A204.1 (cell line): ENCODE data around the gene TMEM59.
"Not testable (repeated sequence)": the region's sequence is repeated elsewhere in the genome, so short reads cannot be mapped to it uniquely, and the experiment has no call there.

Experiments used
- FAIRE-seq: peaks from 2 replicates; lab custom pipeline; 2012; peaks lifted over from hg19 to GRCh38; lab: Jason Lieb, UNC

The TMEM59 gene

GRCh38 chr1:54052431-54052933, 522 bp downstream of the TMEM59 start:
- FAIRE-seq, result no peak

GRCh38 chr1:54051933-54052430, 1.0 kb downstream of the TMEM59 start:
- FAIRE-seq, result no peak

DNA sequence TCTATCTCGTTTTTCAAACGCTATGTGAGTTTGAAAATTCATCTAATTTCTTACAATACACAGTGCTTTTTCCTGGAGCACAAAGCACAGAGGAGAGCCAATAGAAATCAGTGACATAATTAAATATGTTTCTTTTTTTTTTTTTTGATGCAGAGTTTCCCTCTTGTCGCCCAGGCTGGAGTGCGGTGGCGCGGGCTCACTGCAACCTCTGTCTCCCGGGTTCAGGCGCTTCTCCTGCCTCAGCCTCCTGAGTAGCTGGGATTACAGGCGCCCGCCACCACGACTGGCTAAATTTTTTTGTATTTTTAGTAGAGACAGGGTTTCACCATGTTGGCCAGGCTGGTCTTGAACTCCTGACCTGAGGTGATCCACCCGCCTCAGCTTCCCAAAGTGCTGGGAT, 2.6 kb downstream of the TMEM59 start:
- not testable (repeated sequence) for FAIRE-seq

DNA sequence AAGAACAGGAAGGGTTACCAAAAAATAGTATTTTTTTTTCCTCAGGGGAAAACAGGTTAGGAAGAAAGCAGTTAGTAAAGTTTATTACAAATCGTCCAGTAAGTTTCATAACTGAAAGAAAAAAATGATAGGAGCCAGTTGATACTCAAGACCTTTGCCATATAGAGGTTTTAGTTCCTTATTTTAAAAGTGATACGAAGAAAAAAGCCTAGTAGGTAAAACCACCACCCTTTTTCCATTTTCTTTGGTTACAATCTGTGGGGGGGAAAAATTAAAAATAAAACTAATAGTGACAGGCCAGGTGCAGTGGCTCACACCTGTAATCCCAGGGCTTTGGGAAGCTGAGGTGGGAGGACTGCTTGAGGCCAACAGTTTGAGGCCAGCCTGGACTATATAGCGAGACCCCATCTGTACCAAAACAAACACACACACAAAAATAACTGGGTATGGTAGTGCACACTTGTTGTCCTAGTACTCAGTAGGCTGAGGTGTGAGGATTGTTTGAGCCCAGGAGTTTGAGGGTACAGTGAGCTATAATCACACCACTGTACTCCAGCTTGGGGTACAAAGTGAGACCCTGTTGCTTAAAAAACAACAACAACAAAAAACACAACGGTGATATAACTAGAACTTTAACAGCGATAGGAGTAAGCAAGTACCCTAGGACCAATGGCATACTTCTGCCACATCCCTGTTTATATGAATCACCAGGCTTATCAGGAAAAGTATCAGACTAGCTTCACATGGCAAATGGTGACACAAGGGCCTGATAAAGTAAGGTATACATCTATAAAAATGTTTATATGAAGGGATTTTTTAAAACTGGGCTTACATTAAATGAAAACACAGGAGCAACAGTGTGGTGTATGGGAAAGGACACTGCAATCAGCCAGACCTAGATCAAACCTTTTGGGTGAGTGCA, 5.4 kb downstream of the TMEM59 start:
- no peak for FAIRE-seq

DNA sequence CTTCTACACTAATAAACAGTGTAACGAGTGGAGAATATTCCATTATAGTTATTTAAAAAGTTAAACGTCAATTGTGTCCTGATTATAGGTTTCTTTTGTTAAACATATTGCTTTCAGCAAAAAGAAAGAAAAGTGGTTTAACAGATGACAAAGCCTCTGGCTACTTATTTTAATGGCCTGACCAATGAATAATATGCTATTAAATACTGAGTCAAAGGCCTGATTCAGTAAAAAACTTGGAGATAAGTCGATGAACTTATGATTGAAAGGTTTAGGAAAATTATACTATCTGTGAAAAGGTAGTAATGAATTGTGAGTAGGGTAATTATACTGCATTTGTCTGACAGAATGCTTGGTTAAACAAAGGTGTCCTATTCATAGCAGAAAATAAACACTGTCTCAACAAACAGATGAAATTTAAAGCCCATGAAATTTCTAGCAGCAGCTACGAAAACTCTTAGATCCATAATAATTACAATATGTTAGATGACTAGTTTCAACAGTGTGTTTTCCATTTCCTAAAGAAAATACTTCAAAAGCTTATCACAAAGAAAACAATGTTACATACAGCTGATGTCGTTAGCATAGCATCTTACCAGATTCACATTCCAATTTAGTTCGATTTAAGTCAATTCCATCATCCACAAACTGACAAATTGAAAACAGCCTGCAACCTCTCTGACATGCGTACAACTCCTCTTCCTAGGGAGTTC, 6.2 kb downstream of the TMEM59 start:
- FAIRE-seq, result no peak

- no peak for FAIRE-seq
Observed at GRCh38 chr1:54045496-54045895, 7.5 kb downstream of the TMEM59 start.

DNA sequence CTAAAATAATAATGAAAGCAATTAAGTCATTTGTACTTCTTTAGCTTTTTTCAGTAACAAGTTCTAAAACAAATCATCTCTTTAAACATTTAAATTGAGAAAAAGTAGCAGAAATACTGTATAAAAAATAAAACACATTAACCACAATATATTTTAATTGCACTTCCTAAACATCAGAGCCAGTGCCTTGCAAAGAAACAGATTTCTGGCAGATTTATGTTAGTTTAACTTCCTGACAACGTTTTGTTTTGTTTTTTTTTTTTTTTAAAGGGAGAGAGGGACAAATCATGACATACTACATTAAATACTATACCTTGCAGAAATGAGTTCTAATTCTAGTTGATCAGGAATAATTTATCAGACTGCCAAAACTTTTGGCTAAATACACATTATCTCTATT, 11.2 kb downstream of the TMEM59 start:
- FAIRE-seq, result no peak

- FAIRE-seq, result no peak
Observed at GRCh38 chr1:54037476-54037875, 15.5 kb downstream of the TMEM59 start.

DNA sequence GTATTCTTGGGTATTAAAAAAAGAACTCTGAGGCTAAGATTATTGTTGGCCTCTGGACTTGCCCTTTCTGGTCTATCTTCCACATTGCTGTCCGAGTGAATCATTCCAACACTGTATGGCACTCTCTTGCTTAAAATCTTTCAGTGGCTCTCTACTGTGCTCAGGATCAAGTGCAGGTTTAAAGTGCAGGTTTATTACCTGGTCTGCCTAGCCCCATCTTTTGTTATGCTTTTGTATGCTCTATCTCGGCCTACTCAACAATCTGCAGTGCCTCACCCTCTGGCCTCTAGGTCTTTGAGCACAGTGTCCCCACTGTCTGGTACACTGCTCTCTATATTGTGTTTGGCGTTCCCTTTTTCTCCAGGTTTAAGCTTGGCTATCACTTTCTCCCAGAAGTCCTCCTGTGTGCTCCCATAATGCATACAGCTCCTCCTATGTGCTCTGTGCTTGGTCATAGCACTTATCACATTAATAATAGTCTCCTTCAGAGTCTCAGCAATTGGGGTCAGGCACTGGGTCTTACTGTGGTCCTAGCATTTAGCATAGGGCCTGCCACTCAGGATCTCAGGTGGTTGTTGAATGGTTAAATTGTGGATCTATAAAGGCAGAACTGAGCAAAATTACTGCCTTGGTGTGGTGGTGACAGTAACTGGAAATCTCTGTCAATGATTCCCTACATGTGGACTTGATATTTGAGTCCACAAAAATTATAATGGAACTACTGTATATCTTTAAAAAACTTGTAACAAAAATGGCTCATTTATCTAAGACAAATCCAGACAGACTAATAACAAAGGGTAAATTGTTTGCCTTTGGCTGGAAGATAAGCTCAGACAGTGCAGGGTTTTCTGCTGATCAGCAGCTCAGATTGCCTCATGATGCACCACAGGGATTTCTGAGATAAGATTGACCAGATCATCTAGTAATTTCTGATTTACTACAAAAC, 24.4 kb downstream of the TMEM59 start:
- no peak for FAIRE-seq

DNA sequence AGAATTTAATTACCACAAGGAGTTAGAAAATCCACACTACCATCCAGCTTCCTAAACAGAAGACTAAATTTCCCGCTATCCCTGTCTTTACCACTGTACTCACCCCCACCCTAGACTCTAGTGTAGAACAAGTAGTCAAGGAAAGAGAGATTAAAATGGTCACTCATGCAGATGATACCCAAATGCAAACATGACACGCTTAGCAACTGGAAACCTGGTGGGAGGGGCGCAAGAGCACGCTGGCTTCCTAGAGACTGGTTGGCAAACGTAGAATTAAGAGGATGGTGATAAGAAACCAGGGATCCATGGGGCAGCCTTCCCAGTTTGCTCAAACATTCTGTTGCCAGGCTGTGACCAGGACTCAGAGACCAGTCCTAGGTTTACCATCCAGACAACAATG, 25.2 kb downstream of the TMEM59 start:
- FAIRE-seq, result no peak

- not testable (repeated sequence) for FAIRE-seq
Observed at GRCh38 chr1:54024811-54025210, 28.2 kb downstream of the TMEM59 start.

- FAIRE-seq, result no peak
Observed at GRCh38 chr1:54024358-54024757, 28.6 kb downstream of the TMEM59 start.

- FAIRE-seq, result not testable (repeated sequence)
Observed at GRCh38 chr1:54019562-54020176, 33.3 kb downstream of the TMEM59 start.

GRCh38 chr1:54018635-54019034, 34.4 kb downstream of the TMEM59 start:
- no peak for FAIRE-seq

- FAIRE-seq, result no peak
Observed at GRCh38 chr1:54017979-54018378, 35.0 kb downstream of the TMEM59 start, which contains the start of gene LDLRAD1. TSS of gene LDLRAD1 (minus strand) at chr1:54018186. CDS start at chr1:54018112, 74 bp downstream.

- no peak for FAIRE-seq
Observed at GRCh38 chr1:54016343-54017282, 36.4 kb downstream of the TMEM59 start.

- no peak for FAIRE-seq
Observed at GRCh38 chr1:54014009-54014629, 38.9 kb downstream of the TMEM59 start.

- FAIRE-seq, result no peak
Observed at GRCh38 chr1:54013393-54014008, 39.5 kb downstream of the TMEM59 start.

DNA sequence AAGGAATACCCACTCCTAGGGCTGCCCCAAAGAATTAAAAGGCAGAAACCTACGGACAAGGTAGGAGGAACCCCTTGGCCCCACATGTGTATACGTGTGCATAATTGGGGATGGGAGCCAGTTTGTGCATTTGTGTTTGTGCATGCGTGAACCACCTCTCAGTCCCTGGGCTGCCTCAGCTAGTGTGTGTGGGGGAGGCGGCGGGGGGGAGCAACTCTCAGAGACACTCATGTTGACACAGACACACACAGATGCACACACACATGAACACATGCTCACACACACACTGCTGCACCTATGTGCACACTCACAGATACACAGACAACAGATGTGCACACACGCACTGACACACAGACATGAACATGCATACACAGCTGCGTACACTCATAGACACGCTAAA, 40.1 kb downstream of the TMEM59 start:
- no peak for FAIRE-seq
